Measurements from ENCODE around the gene SIPA1L3. TPM values are rescaled to one million over a fixed set of nuclear protein-coding genes. Genes with fewer than 3 reads are reported as not detected.
A peak's percentile ranks its signal among the peaks of the same experiment; 100 is the strongest.

SIPA1L3 gene
- total and polyA plus RNA-seq, 2 donors from 2014 or later: 5.8 to 61.7 TPM

DNA sequence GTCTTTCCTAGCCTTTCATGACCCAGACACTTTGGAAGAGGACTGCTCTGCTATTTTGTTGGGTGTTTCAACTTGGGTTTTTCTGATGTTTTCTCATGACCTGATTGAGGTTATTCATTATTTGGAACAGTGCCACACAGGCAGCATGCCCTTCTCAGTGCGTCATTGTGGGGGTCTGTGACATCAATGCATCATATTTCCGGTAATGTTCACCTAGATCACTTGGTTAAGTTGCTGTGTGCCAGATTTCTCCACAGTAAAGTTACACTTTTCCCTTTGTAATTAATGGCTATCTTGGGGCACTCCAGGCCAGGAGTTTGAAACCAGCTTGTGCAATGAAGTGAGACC is 124.4 kb downstream of the SIPA1L3 start:
- H3K27ac ChIP-seq (ENCODE audit: low read depth in 2 of 2, low read length in 2 of 2): no peak overlapping the region
- no peak overlapping the region for H3K9ac ChIP-seq (ENCODE audit: low read length in 3 of 3)
- FAIRE-seq: no peak
- peaks cover 0 to 12% (median 11%) of the 10 kb centered on the region in 3 donors for H3K4me1 ChIP-seq (ENCODE audit: control insufficient read depth in 2 of 3, insufficient read depth in 2 of 3, low read depth in 1 of 3, low read length in 3 of 3)
- no peaks in the 10 kb centered on the region for H3K36me3 ChIP-seq (ENCODE audit: control insufficient read depth in 2 of 3, insufficient read depth in 3 of 3, low read length in 3 of 3)
- TF ChIP-seq CTCF (IDR thresholded peaks at IDR 0.05; ENCODE audit: borderline replicate concordance, extremely low read depth, insufficient read depth): no peak
- H3K9me3 ChIP-seq (ENCODE audit: control insufficient read depth in 2 of 3, insufficient read depth in 1 of 3, low read length in 3 of 3): no peaks in the 10 kb centered on the region
- no peak overlapping the region for H3K4me3 ChIP-seq (ENCODE audit: low read length in 3 of 3)
- H3K27me3 ChIP-seq (ENCODE audit: control insufficient read depth, insufficient read depth, low read length): no peaks in the 10 kb centered on the region
- no peak for DNase-seq
- intact Hi-C loops (cut with DNase I): no loop called here

GRCh38 chr19:38032151-38032550 is 125.1 kb downstream of the SIPA1L3 start:
- Histone ChIP-seq H3K27me3 (ENCODE audit: control insufficient read depth, insufficient read depth, low read length) (no peaks in the 10 kb centered on the region), H3K9me3 (ENCODE audit: control insufficient read depth in 2 of 3, insufficient read depth in 1 of 3, low read length in 3 of 3) (no peaks in the 10 kb centered on the region), H3K9ac (ENCODE audit: low read length in 3 of 3) (no peak overlapping the region), H3K27ac (ENCODE audit: low read depth in 2 of 2, low read length in 2 of 2) (no peak overlapping the region), H3K36me3 (ENCODE audit: control insufficient read depth in 2 of 3, insufficient read depth in 3 of 3, low read length in 3 of 3) (no peaks in the 10 kb centered on the region), H3K4me1 (ENCODE audit: control insufficient read depth in 2 of 3, insufficient read depth in 2 of 3, low read depth in 1 of 3, low read length in 3 of 3) (peaks cover 0 to 18% (median 13%) of the 10 kb centered on the region in 3 donors), H3K4me3 (ENCODE audit: low read length in 3 of 3) (no peak overlapping the region)
- intact Hi-C loops (cut with DNase I): no loop called here
- FAIRE-seq (no peak), DNase-seq (peak in 1 of 5 donors; percentile 2)
- no peak for TF ChIP-seq CTCF (IDR thresholded peaks at IDR 0.05; ENCODE audit: borderline replicate concordance, extremely low read depth, insufficient read depth)

GRCh38 chr19:38032951-38033350 is 125.9 kb downstream of the SIPA1L3 start:
- H3K9ac ChIP-seq (ENCODE audit: low read length in 3 of 3): no peak overlapping the region
- H3K27ac ChIP-seq (ENCODE audit: low read depth in 2 of 2, low read length in 2 of 2): peak overlapping the region in 1 of 2 donors; percentile 24
- FAIRE-seq (no peak), DNase-seq (peak in 1 of 5 donors; percentile 34)
- H3K4me3 ChIP-seq (ENCODE audit: low read length in 3 of 3): no peak overlapping the region
- no peaks in the 10 kb centered on the region for H3K27me3 ChIP-seq (ENCODE audit: control insufficient read depth, insufficient read depth, low read length)
- H3K4me1 ChIP-seq (ENCODE audit: control insufficient read depth in 2 of 3, insufficient read depth in 2 of 3, low read depth in 1 of 3, low read length in 3 of 3): peaks cover 0 to 20% (median 13%) of the 10 kb centered on the region in 3 donors
- no peaks in the 10 kb centered on the region for H3K36me3 ChIP-seq (ENCODE audit: control insufficient read depth in 2 of 3, insufficient read depth in 3 of 3, low read length in 3 of 3)
- H3K9me3 ChIP-seq (ENCODE audit: control insufficient read depth in 2 of 3, insufficient read depth in 1 of 3, low read length in 3 of 3): no peaks in the 10 kb centered on the region
- intact Hi-C loops (cut with DNase I): no loop called here
- TF ChIP-seq CTCF (IDR thresholded peaks at IDR 0.05; ENCODE audit: borderline replicate concordance, extremely low read depth, insufficient read depth): no peak
